ENCODE data around the gene ESRP2. TPM values are rescaled to one million over a fixed set of nuclear protein-coding genes. Genes with fewer than 3 reads are reported as not detected.

Gene ESRP2
- total RNA-seq, 1 experiment from 2014 or later: 0.24 TPM

GRCh38 chr16:68227183-68227793 lies 8.6 kb downstream of the ESRP2 start:
- no peaks in the 10 kb centered on the region for H3K27me3 ChIP-seq
- no peaks in the 10 kb centered on the region for H3K9me3 ChIP-seq (replicated peaks)
- peak in 1 of 2 experiments; percentile 31 for DNase-seq
- no peak overlapping the region for H3K4me3 ChIP-seq
- no peaks in the 10 kb centered on the region; the same call in 1 of the 2 replicates for H3K36me3 ChIP-seq
- H3K4me1 ChIP-seq: peaks cover 34% of the 10 kb centered on the region
- H3K27ac ChIP-seq: peak overlapping the region; percentile 69; the same call in 1 of the 2 replicates

- no peak overlapping the region for H3K27ac ChIP-seq
- H3K27me3 ChIP-seq: no peaks in the 10 kb centered on the region
- DNase-seq: no peak
- H3K4me3 ChIP-seq: no peak overlapping the region
- H3K36me3 ChIP-seq: no peaks in the 10 kb centered on the region; the same call in 1 of the 2 replicates
- H3K9me3 ChIP-seq (replicated peaks): no peaks in the 10 kb centered on the region
- peaks cover 34% of the 10 kb centered on the region for H3K4me1 ChIP-seq
Measured at GRCh38 chr16:68226116-68226515, 9.8 kb downstream of the ESRP2 start.

- Histone ChIP-seq H3K36me3 (no peaks in the 10 kb centered on the region), H3K4me3 (no peak overlapping the region), H3K27me3 (no peaks in the 10 kb centered on the region), H3K4me1 (peaks cover 19% of the 10 kb centered on the region), H3K27ac (no peak overlapping the region), H3K9me3 (replicated peaks) (no peaks in the 10 kb centered on the region)
- DNase-seq: no peak
Measured at GRCh38 chr16:68223072-68223471, 12.9 kb downstream of the ESRP2 start.

GRCh38 chr16:68219725-68220351 lies 16.1 kb downstream of the ESRP2 start:
- H3K4me3 ChIP-seq: no peak overlapping the region

GRCh38 chr16:68217506-68217905 lies 18.4 kb downstream of the ESRP2 start:
- Histone ChIP-seq H3K27ac (no peak overlapping the region), H3K4me1 (no peaks in the 10 kb centered on the region), H3K27me3 (no peaks in the 10 kb centered on the region), H3K36me3 (no peaks in the 10 kb centered on the region), H3K9me3 (replicated peaks) (no peaks in the 10 kb centered on the region), H3K4me3 (no peak overlapping the region)
- no peak for DNase-seq

More at GRCh38 chr16:68219725-68220351, 16.1 kb downstream of the ESRP2 start:
- Histone ChIP-seq H3K9me3 (replicated peaks) (no peaks in the 10 kb centered on the region), H3K27me3 (no peaks in the 10 kb centered on the region), H3K4me1 (no peaks in the 10 kb centered on the region), H3K27ac (no peak overlapping the region), H3K36me3 (no peaks in the 10 kb centered on the region)
- DNase-seq: no peak

GRCh38 chr16:68216240-68216639 lies 19.7 kb downstream of the ESRP2 start:
- Histone ChIP-seq H3K4me3 (no peak overlapping the region), H3K4me1 (no peaks in the 10 kb centered on the region), H3K36me3 (no peaks in the 10 kb centered on the region), H3K27ac (no peak overlapping the region), H3K9me3 (replicated peaks) (no peaks in the 10 kb centered on the region), H3K27me3 (no peaks in the 10 kb centered on the region)
- no peak for DNase-seq

GRCh38 chr16:68215302-68215701 lies 20.6 kb downstream of the ESRP2 start:
- Histone ChIP-seq H3K4me3 (no peak overlapping the region), H3K9me3 (replicated peaks) (no peaks in the 10 kb centered on the region), H3K36me3 (no peaks in the 10 kb centered on the region), H3K27me3 (no peaks in the 10 kb centered on the region), H3K27ac (no peak overlapping the region), H3K4me1 (no peaks in the 10 kb centered on the region)
- no peak for DNase-seq

GRCh38 chr16:68214726-68215125 lies 21.2 kb downstream of the ESRP2 start:
- no peaks in the 10 kb centered on the region for H3K9me3 ChIP-seq (replicated peaks)
- H3K4me1 ChIP-seq: no peaks in the 10 kb centered on the region
- H3K27me3 ChIP-seq: no peaks in the 10 kb centered on the region
- H3K36me3 ChIP-seq: no peaks in the 10 kb centered on the region
- no peak overlapping the region for H3K4me3 ChIP-seq
- no peak overlapping the region for H3K27ac ChIP-seq
- DNase-seq: no peak

GRCh38 chr16:68206245-68206644 lies 29.7 kb downstream of the ESRP2 start:
- Histone ChIP-seq H3K4me3 (no peak overlapping the region), H3K27me3 (no peaks in the 10 kb centered on the region), H3K27ac (no peak overlapping the region), H3K4me1 (no peaks in the 10 kb centered on the region), H3K9me3 (replicated peaks) (no peaks in the 10 kb centered on the region), H3K36me3 (no peaks in the 10 kb centered on the region)
- no peak for DNase-seq

- H3K27ac ChIP-seq: no peak overlapping the region
Measured at GRCh38 chr16:68202091-68202519, 33.8 kb downstream of the ESRP2 start.

GRCh38 chr16:68200088-68200783 lies 35.7 kb downstream of the ESRP2 start:
- no peaks in the 10 kb centered on the region for H3K27me3 ChIP-seq
- H3K4me3 ChIP-seq: no peak overlapping the region
- no peak overlapping the region for H3K27ac ChIP-seq
- no peaks in the 10 kb centered on the region for H3K9me3 ChIP-seq (replicated peaks)
- DNase-seq: no peak
- no peaks in the 10 kb centered on the region for H3K4me1 ChIP-seq
- H3K36me3 ChIP-seq: no peaks in the 10 kb centered on the region

More at GRCh38 chr16:68202091-68202519, 33.8 kb downstream of the ESRP2 start:
- Histone ChIP-seq H3K4me3 (no peak overlapping the region), H3K9me3 (replicated peaks) (no peaks in the 10 kb centered on the region), H3K4me1 (no peaks in the 10 kb centered on the region), H3K36me3 (no peaks in the 10 kb centered on the region), H3K27me3 (no peaks in the 10 kb centered on the region)
- DNase-seq: peak; percentile 7 to 37

- H3K4me1 ChIP-seq: no peaks in the 10 kb centered on the region
- H3K27me3 ChIP-seq: no peaks in the 10 kb centered on the region
- no peak overlapping the region for H3K4me3 ChIP-seq
- H3K36me3 ChIP-seq: peaks cover 3% of the 10 kb centered on the region; the same call in 1 of the 2 replicates
- H3K27ac ChIP-seq: no peak overlapping the region
- DNase-seq: no peak
- no peaks in the 10 kb centered on the region for H3K9me3 ChIP-seq (replicated peaks)
Measured at GRCh38 chr16:68197250-68197649, 38.7 kb downstream of the ESRP2 start.

GRCh38 chr16:68194251-68194650 lies 41.7 kb downstream of the ESRP2 start:
- H3K4me3 ChIP-seq: no peak overlapping the region
- no peaks in the 10 kb centered on the region for H3K4me1 ChIP-seq
- H3K36me3 ChIP-seq: peaks cover 12% of the 10 kb centered on the region
- no peaks in the 10 kb centered on the region for H3K27me3 ChIP-seq
- no peaks in the 10 kb centered on the region for H3K9me3 ChIP-seq (replicated peaks)
- no peak overlapping the region for H3K27ac ChIP-seq
- no peak for DNase-seq

GRCh38 chr16:68190736-68191510 lies 45.0 kb downstream of the ESRP2 start:
- Histone ChIP-seq H3K27me3 (no peaks in the 10 kb centered on the region), H3K4me1 (no peaks in the 10 kb centered on the region), H3K9me3 (replicated peaks) (no peaks in the 10 kb centered on the region), H3K4me3 (no peak overlapping the region), H3K36me3 (peaks cover 12% of the 10 kb centered on the region), H3K27ac (no peak overlapping the region)
- no peak for DNase-seq

- H3K36me3 ChIP-seq: peaks cover 12% of the 10 kb centered on the region
- no peak overlapping the region for H3K4me3 ChIP-seq
- H3K9me3 ChIP-seq (replicated peaks): no peaks in the 10 kb centered on the region
- no peak for DNase-seq
- H3K4me1 ChIP-seq: no peaks in the 10 kb centered on the region
- H3K27me3 ChIP-seq: no peaks in the 10 kb centered on the region
- no peak overlapping the region for H3K27ac ChIP-seq
Measured at GRCh38 chr16:68190081-68190480, 45.8 kb downstream of the ESRP2 start.
